Upper lobe of left lung (tissue), 6 donors: ENCODE results near the gene OTOG. TPM values are rescaled to one million over a fixed set of nuclear protein-coding genes. Genes with fewer than 3 reads are reported as not detected.

Experiments
- ATAC-seq, 2 donors: fragments of 200-7000 bp; cut with Tn5 transposase; one replicate each; pipeline ENCODE4 v1.9.1; 2022; ENCODE audit warnings: mild to moderate bottlenecking in 2 of 2, moderate library complexity in 2 of 2; ENCODE audit not compliant: low FRiP score in 2 of 2
- DNase-seq, 2 donors: peaks; one replicate each; pipeline ENCODE4 v3.0.0-alpha.2; 2019 to 2020
- H3K27ac ChIP-seq, 4 donors: fragments of 200-600 bp; sonication (generic); one replicate each; pipeline ENCODE4 v1.5.1; 2016 to 2019
- H3K27me3 ChIP-seq, 4 donors: fragments of 200-600 bp; sonication (generic); one replicate each; pipeline ENCODE4 v1.5.1; 2017 to 2019
- H3K36me3 ChIP-seq, 4 donors: fragments of 200-600 bp; sonication (generic); one replicate each; pipeline ENCODE4 v1.5.1; 2016 to 2019
- H3K4me1 ChIP-seq, 4 donors: fragments of 200-600 bp; sonication (generic); one replicate each; pipeline ENCODE4 v1.5.1; 2018 to 2019
- H3K4me3 ChIP-seq, 4 donors: fragments of 200-600 bp; sonication (generic); one replicate each; pipeline ENCODE4 v1.5.1; 2017 to 2019; ENCODE audit warnings: mild to moderate bottlenecking in 2 of 4, moderate library complexity in 1 of 4
- H3K9me3 ChIP-seq, 4 donors: fragments of 200-600 bp; sonication (generic); one replicate each; pipeline ENCODE4 v1.5.1; 2018 to 2019
- EP300 ChIP-seq, 4 donors: sonication (generic); formaldehyde crosslinking; IDR thresholded peaks; one replicate each; pipeline ENCODE4 v1.5.1; 2017; ENCODE audit warnings: antibody characterized with exemption in 4 of 4, control low read depth in 2 of 4
- POLR2A ChIP-seq, 4 donors: fragments of 450-650 bp; IDR thresholded peaks; one replicate each; pipeline ENCODE4 v1.5.1; 2016 to 2017; ENCODE audit warnings: antibody characterized with exemption in 4 of 4, mild to moderate bottlenecking in 2 of 4
- POLR2AphosphoS5 ChIP-seq, 2 donors: sonication (generic); formaldehyde crosslinking; IDR thresholded peaks; one replicate each; pipeline ENCODE4 v1.5.1; 2017; ENCODE audit warnings: antibody characterized with exemption in 2 of 2
- WGBS, 2 donors: methylation state at CpG; one replicate each; pipeline ENCODE4 v1.1.5; 2017 to 2018; 5-methylcytosine and 5-hydroxymethylcytosine counted together
- total RNA-seq, 6 donors: library from RNA; depleted of rRNA in 4 of 6; stranded (reverse); fragments of >200 nt in 4 of 6; gene quantifications; one replicate each; pipeline versions ENCODE4 v1.1.0 to v1.2.1, GENCODE V29; 2016 to 2021
- TF ChIP-seq, protein P1 (sequence below), 6 experiments: fragments of 450-650 bp in 4 of 6; fragments of 200-600 bp in 2 of 6; sonication (generic) in 2 of 6; IDR thresholded peaks; one replicate each; pipeline ENCODE4 v1.5.1; 2016 to 2019; ENCODE audit warnings: antibody characterized with exemption in 6 of 6
- donor health status: DM: no; HTN: no; CAD: no; lungs with moderate emphysema.
- donor health status: DM: no; HTN: yes; CAD: no; lungs with severe emphysema.

OTOG gene
- total RNA-seq, 6 donors from 2014 or later, result not detected

GRCh38 chr11:17607083-17607429 is 60.0 kb downstream of the OTOG start:
- 87% methylated on average over 6 of the region's 6 CpGs; no CpG with 5 or more reads in 1 of the 2 donors for WGBS, 2 donors

GRCh38 chr11:17607591-17608570 is 60.8 kb downstream of the OTOG start:
- H3K36me3 ChIP-seq, result no peaks in the 10 kb centered on the region
- 74 to 76% methylated on average over 20 of the region's 20 CpGs for WGBS, 2 donors

More at GRCh38 chr11:17607083-17607429, 60.0 kb downstream of the OTOG start:
- no peak for ATAC-seq
- TF ChIP-seq POLR2A (IDR thresholded peaks at IDR 0.05) (no peak), POLR2AphosphoS5 (IDR thresholded peaks at IDR 0.05) (no peak), EP300 (IDR thresholded peaks at IDR 0.05) (no peak)
- TF ChIP-seq, protein P1, sequence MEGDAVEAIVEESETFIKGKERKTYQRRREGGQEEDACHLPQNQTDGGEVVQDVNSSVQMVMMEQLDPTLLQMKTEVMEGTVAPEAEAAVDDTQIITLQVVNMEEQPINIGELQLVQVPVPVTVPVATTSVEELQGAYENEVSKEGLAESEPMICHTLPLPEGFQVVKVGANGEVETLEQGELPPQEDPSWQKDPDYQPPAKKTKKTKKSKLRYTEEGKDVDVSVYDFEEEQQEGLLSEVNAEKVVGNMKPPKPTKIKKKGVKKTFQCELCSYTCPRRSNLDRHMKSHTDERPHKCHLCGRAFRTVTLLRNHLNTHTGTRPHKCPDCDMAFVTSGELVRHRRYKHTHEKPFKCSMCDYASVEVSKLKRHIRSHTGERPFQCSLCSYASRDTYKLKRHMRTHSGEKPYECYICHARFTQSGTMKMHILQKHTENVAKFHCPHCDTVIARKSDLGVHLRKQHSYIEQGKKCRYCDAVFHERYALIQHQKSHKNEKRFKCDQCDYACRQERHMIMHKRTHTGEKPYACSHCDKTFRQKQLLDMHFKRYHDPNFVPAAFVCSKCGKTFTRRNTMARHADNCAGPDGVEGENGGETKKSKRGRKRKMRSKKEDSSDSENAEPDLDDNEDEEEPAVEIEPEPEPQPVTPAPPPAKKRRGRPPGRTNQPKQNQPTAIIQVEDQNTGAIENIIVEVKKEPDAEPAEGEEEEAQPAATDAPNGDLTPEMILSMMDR (IDR thresholded peaks at IDR 0.05), result no peak
- no peak for DNase-seq
- no peaks in the 10 kb centered on the region for H3K27me3 ChIP-seq
- H3K4me3 ChIP-seq, result no peak overlapping the region
- H3K27ac ChIP-seq, result no peak overlapping the region
- no peaks in the 10 kb centered on the region for H3K9me3 ChIP-seq
- H3K36me3 ChIP-seq, result no peaks in the 10 kb centered on the region
- H3K4me1 ChIP-seq, result no peaks in the 10 kb centered on the region

GRCh38 chr11:17608821-17609220 is 61.8 kb downstream of the OTOG start:
- no peaks in the 10 kb centered on the region for H3K36me3 ChIP-seq
- WGBS, 2 donors, result 75 to 84% methylated on average over 6 of the region's 6 CpGs
- DNase-seq, result peak in 1 of 2 donors; percentile 3
- H3K4me3 ChIP-seq, result no peak overlapping the region
- H3K27me3 ChIP-seq, result no peaks in the 10 kb centered on the region
- TF ChIP-seq EP300 (IDR thresholded peaks at IDR 0.05) (no peak), POLR2AphosphoS5 (IDR thresholded peaks at IDR 0.05) (no peak), POLR2A (IDR thresholded peaks at IDR 0.05) (no peak)
- TF ChIP-seq, protein P1 (IDR thresholded peaks at IDR 0.05), result no peak
- no peaks in the 10 kb centered on the region for H3K9me3 ChIP-seq
- no peak overlapping the region for H3K27ac ChIP-seq
- no peak for ATAC-seq
- no peaks in the 10 kb centered on the region for H3K4me1 ChIP-seq

More at GRCh38 chr11:17607591-17608570, 60.8 kb downstream of the OTOG start:
- TF ChIP-seq POLR2AphosphoS5 (IDR thresholded peaks at IDR 0.05) (no peak), EP300 (IDR thresholded peaks at IDR 0.05) (no peak), POLR2A (IDR thresholded peaks at IDR 0.05) (no peak)
- TF ChIP-seq, protein P1 (IDR thresholded peaks at IDR 0.05), result no peak
- H3K27ac ChIP-seq, result no peak overlapping the region
- ATAC-seq (no peak), DNase-seq (peak; percentile 18 to 56)
- no peak overlapping the region for H3K4me3 ChIP-seq
- H3K4me1 ChIP-seq, result no peaks in the 10 kb centered on the region
- H3K27me3 ChIP-seq, result no peaks in the 10 kb centered on the region
- H3K9me3 ChIP-seq, result no peaks in the 10 kb centered on the region

- Histone ChIP-seq H3K9me3 (no peaks in the 10 kb centered on the region), H3K4me1 (no peaks in the 10 kb centered on the region), H3K27me3 (no peaks in the 10 kb centered on the region), H3K4me3 (no peak overlapping the region), H3K27ac (no peak overlapping the region), H3K36me3 (no peaks in the 10 kb centered on the region)
- 80 to 81% methylated on average over 1 to 11 of the region's 12 CpGs for WGBS, 2 donors
- no peak for ATAC-seq
- TF ChIP-seq, protein P1 (IDR thresholded peaks at IDR 0.05), result no peak
- TF ChIP-seq POLR2AphosphoS5 (IDR thresholded peaks at IDR 0.05), result no peak
- TF ChIP-seq POLR2A (IDR thresholded peaks at IDR 0.05), result no peak
- no peak for TF ChIP-seq EP300 (IDR thresholded peaks at IDR 0.05)
- DNase-seq, result peak; percentile 15 to 58
Measured at GRCh38 chr11:17609291-17610084, 62.4 kb downstream of the OTOG start.
